Activated CD4-positive, alpha-beta T cell treated with anti-CD3 and anti-CD28 coated beads, Interleukin-2, amount 10 ng/mL, durations not matched to agents 7 days and 5 days (primary cell): ENCODE measurements around the gene TMEM129. TPM values are rescaled to one million over a fixed set of nuclear protein-coding genes. Genes with fewer than 3 reads are reported as not detected.

ENCODE experiments used
- CTCF ChIA-PET: fragments of 350-600 bp; sonication (Branson Sonifier 250); formaldehyde crosslinking; loops from one replicate; lab custom pipeline; 2021; ENCODE audit warnings: antibody characterized with exemption; lab: Charles Lee
- POLR2A ChIA-PET: fragments of 350-600 bp; sonication (Branson Sonifier 250); formaldehyde crosslinking; loops from one replicate; lab custom pipeline; 2021; ENCODE audit warnings: antibody characterized with exemption; lab: Charles Lee
- DNase-seq: peaks from one replicate; pipeline ENCODE4 v3.0.0-alpha.2; 2020
- H3K27ac Mint-ChIP-seq: one replicate; pipeline ENCODE4 v1.8.0; 2021; ENCODE audit warnings: mild to moderate bottlenecking, moderate library complexity, mixed read lengths
- H3K27me3 Mint-ChIP-seq: one replicate; pipeline ENCODE4 v1.8.0; 2021; ENCODE audit warnings: mixed read lengths
- H3K36me3 Mint-ChIP-seq: one replicate; pipeline ENCODE4 v1.8.0; 2021; ENCODE audit warnings: low read depth, mixed read lengths
- H3K4me1 Mint-ChIP-seq: one replicate; pipeline ENCODE4 v1.8.0; 2021; ENCODE audit warnings: mixed read lengths
- H3K4me3 Mint-ChIP-seq: one replicate; pipeline ENCODE4 v1.8.0; 2021; ENCODE audit warnings: mild to moderate bottlenecking, moderate library complexity, mixed read lengths
- H3K9me3 Mint-ChIP-seq: one replicate; pipeline ENCODE4 v1.8.0; 2021; ENCODE audit warnings: mixed read lengths
- total RNA-seq, 2 experiments: library from RNA; stranded (reverse); gene quantifications; one replicate each; pipeline ENCODE4 v1.2.3, GENCODE V29; 2021

The TMEM129 gene
- total RNA-seq, 2 experiments from 2014 or later, result 20.9 to 22.3 TPM

GRCh38 chr4:1763550-1764080 is 42.5 kb upstream of the TMEM129 start:
- CTCF ChIA-PET, result interaction anchor here (1.2 to 1.5 kb wide), 2 partner anchors 10 to 22 kb away, joined by 4 read pairs; no protein-coding TSS in a partner anchor

GRCh38 chr4:1763070-1763549 is 42.0 kb upstream of the TMEM129 start:
- H3K27me3 Mint-ChIP-seq, result peaks cover 19% of the 10 kb centered on the region
- H3K4me1 Mint-ChIP-seq, result no peaks in the 10 kb centered on the region
- H3K27ac Mint-ChIP-seq, result no peak overlapping the region
- H3K4me3 Mint-ChIP-seq, result no peak overlapping the region
- ChIA-PET CTCF (interaction anchor here (1.5 kb wide), 1 partner anchor 11 kb away, joined by 4 read pairs; no protein-coding TSS in a partner anchor), POLR2A (no interaction called here)
- no peak for DNase-seq
- H3K9me3 Mint-ChIP-seq, result no peaks in the 10 kb centered on the region
- no peaks in the 10 kb centered on the region for H3K36me3 Mint-ChIP-seq

More at GRCh38 chr4:1763550-1764080, 42.5 kb upstream of the TMEM129 start:
- no peak overlapping the region for H3K27ac Mint-ChIP-seq
- no peak for DNase-seq
- H3K36me3 Mint-ChIP-seq, result no peaks in the 10 kb centered on the region
- no peaks in the 10 kb centered on the region for H3K4me1 Mint-ChIP-seq
- POLR2A ChIA-PET, result no interaction called here
- no peaks in the 10 kb centered on the region for H3K9me3 Mint-ChIP-seq
- no peak overlapping the region for H3K4me3 Mint-ChIP-seq
- peaks cover 23% of the 10 kb centered on the region for H3K27me3 Mint-ChIP-seq

- DNase-seq, result no peak
- H3K9me3 Mint-ChIP-seq, result no peaks in the 10 kb centered on the region
- H3K4me3 Mint-ChIP-seq, result no peak overlapping the region
- H3K27me3 Mint-ChIP-seq, result peaks cover 16% of the 10 kb centered on the region
- CTCF ChIA-PET, result no interaction called here
- no peaks in the 10 kb centered on the region for H3K4me1 Mint-ChIP-seq
- POLR2A ChIA-PET, result no interaction called here
- H3K36me3 Mint-ChIP-seq, result no peaks in the 10 kb centered on the region
- no peak overlapping the region for H3K27ac Mint-ChIP-seq
Observed at GRCh38 chr4:1762264-1763010, 41.3 kb upstream of the TMEM129 start.

DNA sequence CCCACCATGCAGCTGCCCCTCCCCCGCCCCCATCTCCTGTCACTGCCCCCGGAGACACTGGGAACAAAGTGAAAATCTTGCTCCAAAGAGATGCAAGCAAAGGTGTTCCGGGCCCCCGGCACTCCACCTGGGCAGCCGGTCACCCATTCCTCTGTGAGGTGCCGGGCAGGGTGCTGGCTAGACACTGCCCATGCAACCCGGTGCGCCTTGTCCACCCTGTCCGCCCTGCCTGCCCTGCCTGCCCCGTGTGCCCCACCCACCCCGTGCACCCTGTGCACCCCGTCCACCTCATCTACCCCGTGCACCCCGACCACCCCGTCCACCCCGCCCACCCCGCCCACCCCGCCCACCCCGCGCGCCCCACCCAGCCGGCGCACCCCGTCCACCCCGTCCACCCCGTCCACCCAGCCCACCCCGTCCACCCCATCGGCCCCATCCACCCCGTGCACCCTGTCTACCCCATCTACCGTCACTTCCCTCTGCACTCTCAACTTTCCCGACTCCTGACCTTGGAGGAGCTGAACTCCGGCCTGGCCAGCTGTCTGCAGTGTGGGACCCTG is 40.1 kb upstream of the TMEM129 start:
- ChIA-PET POLR2A (no interaction called here), CTCF (no interaction called here)
- Mint-ChIP-seq H3K27ac (no peak overlapping the region), H3K4me3 (no peak overlapping the region), H3K27me3 (peaks cover 16% of the 10 kb centered on the region), H3K9me3 (no peaks in the 10 kb centered on the region), H3K36me3 (no peaks in the 10 kb centered on the region), H3K4me1 (no peaks in the 10 kb centered on the region)
- no peak for DNase-seq

DNA sequence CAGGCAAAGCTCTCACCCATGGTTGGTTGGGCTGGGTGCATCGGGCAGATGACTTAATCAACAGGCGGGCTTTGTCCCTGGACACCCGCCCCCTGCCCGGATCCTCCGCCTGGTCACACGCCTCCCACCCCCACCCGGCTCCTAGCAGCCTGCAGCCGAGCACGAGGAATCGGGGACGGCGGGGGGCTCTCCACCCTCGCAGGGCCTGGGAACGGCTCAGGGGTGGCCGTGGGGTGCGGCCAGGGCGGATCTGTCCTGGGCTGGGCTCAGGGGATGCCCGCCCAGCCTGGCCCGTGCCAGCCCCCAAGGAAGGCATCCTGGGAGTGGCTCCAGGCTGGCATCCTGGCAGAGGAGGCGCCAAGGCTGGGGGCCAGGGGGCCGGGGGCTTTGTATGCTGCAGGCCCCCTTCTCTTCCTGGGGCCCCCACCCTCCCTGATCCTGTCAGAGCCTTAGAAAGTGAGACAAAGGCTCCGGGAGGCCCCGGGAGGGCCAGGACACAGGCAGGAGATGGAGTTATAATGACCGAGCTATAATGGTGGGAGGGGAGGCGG is 39.5 kb upstream of the TMEM129 start:
- Mint-ChIP-seq H3K27ac (no peak overlapping the region), H3K4me3 (no peak overlapping the region), H3K9me3 (no peaks in the 10 kb centered on the region), H3K27me3 (peaks cover 15% of the 10 kb centered on the region), H3K36me3 (no peaks in the 10 kb centered on the region), H3K4me1 (no peaks in the 10 kb centered on the region)
- POLR2A ChIA-PET, result no interaction called here
- CTCF ChIA-PET, result no interaction called here
- DNase-seq, result no peak

DNA sequence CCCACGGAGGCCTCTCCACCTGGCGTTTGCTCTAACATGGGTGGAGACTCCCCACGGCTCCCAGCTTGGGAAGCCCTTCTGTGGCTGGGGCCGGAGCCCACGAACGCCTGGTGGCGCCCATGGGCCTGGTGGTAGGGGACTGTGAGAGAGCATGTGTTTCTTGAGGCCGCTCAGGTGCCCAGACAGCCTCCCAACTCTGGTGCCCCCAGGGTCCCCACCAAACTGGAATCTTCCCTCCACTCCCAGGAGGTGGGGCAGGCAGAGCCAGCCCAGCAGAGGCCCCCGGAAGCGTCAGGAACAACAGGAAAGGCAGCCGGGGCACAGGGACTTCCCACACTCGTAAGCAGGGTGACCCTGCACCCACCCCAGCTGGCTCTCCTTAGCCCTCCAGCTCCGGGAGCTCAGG is 38.7 kb upstream of the TMEM129 start:
- peaks cover 12% of the 10 kb centered on the region for H3K27me3 Mint-ChIP-seq
- no peak overlapping the region for H3K27ac Mint-ChIP-seq
- CTCF ChIA-PET, result interaction anchor here (0.5 to 1.7 kb wide), 2 partner anchors 11 to 95 kb away, joined by 3 to 5 read pairs; no protein-coding TSS in a partner anchor
- no peaks in the 10 kb centered on the region for H3K9me3 Mint-ChIP-seq
- no peak overlapping the region for H3K4me3 Mint-ChIP-seq
- POLR2A ChIA-PET, result no interaction called here
- no peaks in the 10 kb centered on the region for H3K36me3 Mint-ChIP-seq
- no peak for DNase-seq
- no peaks in the 10 kb centered on the region for H3K4me1 Mint-ChIP-seq

- peak overlapping the region; percentile 0 for H3K27ac Mint-ChIP-seq
- H3K4me1 Mint-ChIP-seq, result no peaks in the 10 kb centered on the region
- ChIA-PET CTCF (interaction anchor here (0.5 to 1.7 kb wide), 2 partner anchors 11 to 96 kb away, joined by 3 to 5 read pairs; no protein-coding TSS in a partner anchor), POLR2A (no interaction called here)
- no peak overlapping the region for H3K4me3 Mint-ChIP-seq
- H3K27me3 Mint-ChIP-seq, result peaks cover 11% of the 10 kb centered on the region
- DNase-seq, result no peak
- no peaks in the 10 kb centered on the region for H3K9me3 Mint-ChIP-seq
- no peaks in the 10 kb centered on the region for H3K36me3 Mint-ChIP-seq
Observed at GRCh38 chr4:1759170-1759817, 38.2 kb upstream of the TMEM129 start.

- Mint-ChIP-seq H3K27ac (no peak overlapping the region), H3K4me1 (no peaks in the 10 kb centered on the region), H3K9me3 (no peaks in the 10 kb centered on the region), H3K4me3 (no peak overlapping the region), H3K27me3 (peaks cover 5% of the 10 kb centered on the region), H3K36me3 (no peaks in the 10 kb centered on the region)
- ChIA-PET POLR2A (no interaction called here), CTCF (interaction anchor here (0.9 to 1.7 kb wide), 3 partner anchors 10 to 149 kb away, joined by 3 to 5 read pairs (median 3); no protein-coding TSS in a partner anchor)
- DNase-seq, result no peak
Observed at GRCh38 chr4:1758306-1759121, 37.4 kb upstream of the TMEM129 start.

DNA sequence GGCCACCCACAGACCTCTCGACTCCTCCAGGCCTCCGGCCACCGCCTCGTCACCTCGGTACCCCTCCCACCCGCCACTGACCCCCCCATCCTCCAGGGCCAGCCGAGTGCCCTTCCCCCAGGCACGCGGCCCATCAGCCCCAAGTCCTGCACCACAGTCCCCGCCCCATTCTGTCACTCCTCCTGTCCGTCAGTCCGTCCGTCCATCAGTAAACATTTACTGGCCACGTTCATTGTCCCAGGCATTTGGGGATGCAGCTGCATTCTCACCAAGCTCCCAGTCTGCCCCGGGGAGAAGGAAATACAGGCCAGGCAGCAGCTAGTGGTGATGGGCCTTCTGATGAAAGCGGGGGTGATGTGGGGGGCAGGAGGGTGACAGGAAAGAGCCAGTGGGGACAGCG is 36.7 kb upstream of the TMEM129 start:
- ChIA-PET CTCF (interaction anchor here (0.6 to 1.7 kb wide), 4 partner anchors 9 to 150 kb away, joined by 3 to 5 read pairs (median 3); no protein-coding TSS in a partner anchor), POLR2A (no interaction called here)
- no peak for DNase-seq
- H3K9me3 Mint-ChIP-seq, result no peaks in the 10 kb centered on the region
- peaks cover 3% of the 10 kb centered on the region for H3K4me1 Mint-ChIP-seq
- H3K27ac Mint-ChIP-seq, result no peak overlapping the region
- H3K36me3 Mint-ChIP-seq, result no peaks in the 10 kb centered on the region
- peaks cover 5% of the 10 kb centered on the region for H3K27me3 Mint-ChIP-seq
- H3K4me3 Mint-ChIP-seq, result no peak overlapping the region

DNA sequence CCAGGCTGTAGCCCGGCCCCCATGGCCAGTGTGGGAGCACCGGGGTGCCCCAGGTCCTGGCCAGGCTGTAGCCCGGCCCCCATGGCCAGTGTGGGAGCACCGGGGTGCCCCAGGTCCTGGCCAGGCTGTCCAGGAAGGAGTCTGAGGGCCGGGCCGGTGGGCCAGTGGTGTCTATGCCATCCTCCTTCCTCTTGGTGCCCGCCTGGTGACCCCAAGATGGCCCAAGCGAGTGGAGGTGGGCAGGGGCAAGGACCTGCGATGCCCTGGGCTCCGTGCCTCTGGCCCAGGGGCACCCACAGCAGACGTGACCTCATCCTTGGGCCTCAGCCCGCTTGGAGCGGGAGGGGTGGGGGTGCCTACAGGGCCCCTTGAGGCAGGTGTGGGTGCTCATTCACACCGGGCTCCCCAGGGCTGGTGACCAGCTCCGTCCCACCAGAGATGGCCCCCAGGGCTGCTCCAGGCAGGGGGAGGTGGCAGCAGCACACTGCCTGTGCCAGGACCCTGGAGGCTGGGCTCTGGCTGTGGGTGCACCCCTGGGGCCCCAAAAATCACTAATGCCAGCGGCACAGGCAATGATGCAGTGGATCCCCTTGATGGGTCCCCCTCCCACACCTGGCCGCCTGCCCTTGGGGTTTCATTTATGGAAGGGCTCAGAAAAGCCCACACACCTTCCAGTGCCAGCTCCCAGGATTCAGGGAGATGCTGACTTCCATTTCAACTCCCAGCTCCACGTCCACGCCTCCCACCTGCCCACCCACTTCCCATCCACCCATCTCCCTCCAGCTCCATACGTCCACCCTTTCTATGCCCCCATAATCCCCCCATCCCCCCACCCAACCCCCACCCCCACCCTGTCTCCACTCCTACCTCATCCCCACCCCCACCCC is 36.0 kb upstream of the TMEM129 start:
- ChIA-PET CTCF (interaction anchor here (0.6 to 1.4 kb wide), 2 partner anchors 42 to 150 kb away, joined by 3 read pairs; no protein-coding TSS in a partner anchor), POLR2A (no interaction called here)
- no peak for DNase-seq
- H3K4me3 Mint-ChIP-seq, result no peak overlapping the region
- H3K27ac Mint-ChIP-seq, result no peak overlapping the region
- peaks cover 1% of the 10 kb centered on the region for H3K27me3 Mint-ChIP-seq
- H3K9me3 Mint-ChIP-seq, result no peaks in the 10 kb centered on the region
- no peaks in the 10 kb centered on the region for H3K36me3 Mint-ChIP-seq
- H3K4me1 Mint-ChIP-seq, result peaks cover 3% of the 10 kb centered on the region

GRCh38 chr4:1756079-1756478 is 35.0 kb upstream of the TMEM129 start:
- POLR2A ChIA-PET, result no interaction called here
- CTCF ChIA-PET, result interaction anchor here (0.8 kb wide), 1 partner anchor 66 kb away, joined by 3 read pairs; no protein-coding TSS in a partner anchor
- no peaks in the 10 kb centered on the region for H3K36me3 Mint-ChIP-seq
- no peak overlapping the region for H3K27ac Mint-ChIP-seq
- H3K4me3 Mint-ChIP-seq, result no peak overlapping the region
- no peak for DNase-seq
- no peaks in the 10 kb centered on the region for H3K27me3 Mint-ChIP-seq
- H3K4me1 Mint-ChIP-seq, result peaks cover 3% of the 10 kb centered on the region
- no peaks in the 10 kb centered on the region for H3K9me3 Mint-ChIP-seq
